HCT116 (cell line): ENCODE results near the gene TBC1D3I.
"Not testable (repeated sequence)": the region's sequence is repeated elsewhere in the genome, so short reads cannot be mapped to it uniquely, and the experiment has no call there.

Source experiments
- ELF1 ChIP-seq: IDR thresholded peaks from 2 replicates; pipeline ENCODE4 v1.6.1; 2012; ENCODE audit warnings: low read depth, borderline replicate concordance
- EZH2 ChIP-seq: fragments of 200-600 bp; sonication (generic); IDR thresholded peaks from 2 replicates; pipeline ENCODE4 v1.6.1; 2017; ENCODE audit warnings: antibody characterized with exemption, mixed run types
- EZH2phosphoT487 ChIP-seq: fragments of 200-600 bp; IDR thresholded peaks from 2 replicates; pipeline ENCODE4 v1.6.1; 2018; ENCODE audit warnings: antibody characterized with exemption, borderline replicate concordance
- SRF ChIP-seq: IDR thresholded peaks from 2 replicates; pipeline ENCODE4 v1.6.1; 2012; ENCODE audit warnings: low read depth
- ZNF274 ChIP-seq: fragments of 200-500 bp; sonication (Bioruptor generic); IDR thresholded peaks from 2 replicates; pipeline ENCODE4 v1.6.1; 2014; ENCODE audit warnings: mild to moderate bottlenecking, low read depth, low read length, inconsistent platforms
- TF ChIP-seq, protein P1 (sequence below), 3 experiments: fragments of 200-600 bp in 1 of 3; sonication (generic) in 1 of 3; IDR thresholded peaks in 2 of 3; conservative IDR thresholded peaks in 1 of 3; 2 replicates each; pipeline ENCODE4 v1.5.1; 2012 to 2017; ENCODE audit warnings: low read depth in 2 of 3, low read length in 2 of 3, antibody characterized with exemption in 1 of 3, borderline replicate concordance in 1 of 3, control low read depth in 1 of 3, mild to moderate bottlenecking in 1 of 3, mixed read lengths in 1 of 3, mixed run types in 1 of 3, moderate library complexity in 1 of 3; ENCODE audit not compliant: insufficient read depth in 1 of 3
- TF ChIP-seq, protein P2 (sequence below): IDR thresholded peaks from 2 replicates; pipeline ENCODE4 v1.6.1; 2012; ENCODE audit warnings: low read depth

DNA sequence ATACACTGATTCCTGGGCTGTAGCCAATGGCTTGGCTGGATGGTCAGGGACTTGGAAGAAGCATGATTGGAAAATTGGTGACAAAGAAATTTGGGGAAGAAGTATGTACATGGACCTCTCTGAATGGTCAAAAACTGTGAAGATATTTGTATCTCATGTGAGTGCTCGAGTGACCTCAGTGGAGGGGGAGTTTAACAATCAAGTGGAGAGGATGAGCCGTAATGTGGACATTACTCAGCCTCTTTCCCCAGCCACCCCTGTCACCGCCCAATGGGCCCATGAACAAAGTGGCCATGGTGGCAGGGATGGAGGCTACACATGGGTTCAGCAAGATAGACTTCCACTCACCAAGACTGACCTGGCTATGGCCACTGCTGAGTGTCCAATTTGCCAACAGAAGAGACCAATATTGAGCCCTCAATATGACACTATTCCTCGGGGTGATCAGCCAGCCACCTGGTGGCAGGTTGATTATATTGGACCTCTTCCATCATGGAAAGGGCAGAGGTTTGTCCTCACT, 42.7 kb downstream of the TBC1D3I start:
- TF ChIP-seq, protein P1, sequence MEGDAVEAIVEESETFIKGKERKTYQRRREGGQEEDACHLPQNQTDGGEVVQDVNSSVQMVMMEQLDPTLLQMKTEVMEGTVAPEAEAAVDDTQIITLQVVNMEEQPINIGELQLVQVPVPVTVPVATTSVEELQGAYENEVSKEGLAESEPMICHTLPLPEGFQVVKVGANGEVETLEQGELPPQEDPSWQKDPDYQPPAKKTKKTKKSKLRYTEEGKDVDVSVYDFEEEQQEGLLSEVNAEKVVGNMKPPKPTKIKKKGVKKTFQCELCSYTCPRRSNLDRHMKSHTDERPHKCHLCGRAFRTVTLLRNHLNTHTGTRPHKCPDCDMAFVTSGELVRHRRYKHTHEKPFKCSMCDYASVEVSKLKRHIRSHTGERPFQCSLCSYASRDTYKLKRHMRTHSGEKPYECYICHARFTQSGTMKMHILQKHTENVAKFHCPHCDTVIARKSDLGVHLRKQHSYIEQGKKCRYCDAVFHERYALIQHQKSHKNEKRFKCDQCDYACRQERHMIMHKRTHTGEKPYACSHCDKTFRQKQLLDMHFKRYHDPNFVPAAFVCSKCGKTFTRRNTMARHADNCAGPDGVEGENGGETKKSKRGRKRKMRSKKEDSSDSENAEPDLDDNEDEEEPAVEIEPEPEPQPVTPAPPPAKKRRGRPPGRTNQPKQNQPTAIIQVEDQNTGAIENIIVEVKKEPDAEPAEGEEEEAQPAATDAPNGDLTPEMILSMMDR (IDR thresholded peaks at IDR 0.05 in 2 of 3, conservative IDR thresholded peaks at IDR 0.05 in 1 of 3; ENCODE audit: borderline replicate concordance in 1 of 3, insufficient read depth in 1 of 3, low read depth in 2 of 3, low read length in 2 of 3) = not testable (repeated sequence)
- not testable (repeated sequence) for TF ChIP-seq SRF, EZH2phosphoT487, ELF1, EZH2, ZNF274
- TF ChIP-seq, protein P2, sequence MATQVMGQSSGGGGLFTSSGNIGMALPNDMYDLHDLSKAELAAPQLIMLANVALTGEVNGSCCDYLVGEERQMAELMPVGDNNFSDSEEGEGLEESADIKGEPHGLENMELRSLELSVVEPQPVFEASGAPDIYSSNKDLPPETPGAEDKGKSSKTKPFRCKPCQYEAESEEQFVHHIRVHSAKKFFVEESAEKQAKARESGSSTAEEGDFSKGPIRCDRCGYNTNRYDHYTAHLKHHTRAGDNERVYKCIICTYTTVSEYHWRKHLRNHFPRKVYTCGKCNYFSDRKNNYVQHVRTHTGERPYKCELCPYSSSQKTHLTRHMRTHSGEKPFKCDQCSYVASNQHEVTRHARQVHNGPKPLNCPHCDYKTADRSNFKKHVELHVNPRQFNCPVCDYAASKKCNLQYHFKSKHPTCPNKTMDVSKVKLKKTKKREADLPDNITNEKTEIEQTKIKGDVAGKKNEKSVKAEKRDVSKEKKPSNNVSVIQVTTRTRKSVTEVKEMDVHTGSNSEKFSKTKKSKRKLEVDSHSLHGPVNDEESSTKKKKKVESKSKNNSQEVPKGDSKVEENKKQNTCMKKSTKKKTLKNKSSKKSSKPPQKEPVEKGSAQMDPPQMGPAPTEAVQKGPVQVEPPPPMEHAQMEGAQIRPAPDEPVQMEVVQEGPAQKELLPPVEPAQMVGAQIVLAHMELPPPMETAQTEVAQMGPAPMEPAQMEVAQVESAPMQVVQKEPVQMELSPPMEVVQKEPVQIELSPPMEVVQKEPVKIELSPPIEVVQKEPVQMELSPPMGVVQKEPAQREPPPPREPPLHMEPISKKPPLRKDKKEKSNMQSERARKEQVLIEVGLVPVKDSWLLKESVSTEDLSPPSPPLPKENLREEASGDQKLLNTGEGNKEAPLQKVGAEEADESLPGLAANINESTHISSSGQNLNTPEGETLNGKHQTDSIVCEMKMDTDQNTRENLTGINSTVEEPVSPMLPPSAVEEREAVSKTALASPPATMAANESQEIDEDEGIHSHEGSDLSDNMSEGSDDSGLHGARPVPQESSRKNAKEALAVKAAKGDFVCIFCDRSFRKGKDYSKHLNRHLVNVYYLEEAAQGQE = not testable (repeated sequence)
